Measurements from ENCODE around the gene PPIA.

DNA sequence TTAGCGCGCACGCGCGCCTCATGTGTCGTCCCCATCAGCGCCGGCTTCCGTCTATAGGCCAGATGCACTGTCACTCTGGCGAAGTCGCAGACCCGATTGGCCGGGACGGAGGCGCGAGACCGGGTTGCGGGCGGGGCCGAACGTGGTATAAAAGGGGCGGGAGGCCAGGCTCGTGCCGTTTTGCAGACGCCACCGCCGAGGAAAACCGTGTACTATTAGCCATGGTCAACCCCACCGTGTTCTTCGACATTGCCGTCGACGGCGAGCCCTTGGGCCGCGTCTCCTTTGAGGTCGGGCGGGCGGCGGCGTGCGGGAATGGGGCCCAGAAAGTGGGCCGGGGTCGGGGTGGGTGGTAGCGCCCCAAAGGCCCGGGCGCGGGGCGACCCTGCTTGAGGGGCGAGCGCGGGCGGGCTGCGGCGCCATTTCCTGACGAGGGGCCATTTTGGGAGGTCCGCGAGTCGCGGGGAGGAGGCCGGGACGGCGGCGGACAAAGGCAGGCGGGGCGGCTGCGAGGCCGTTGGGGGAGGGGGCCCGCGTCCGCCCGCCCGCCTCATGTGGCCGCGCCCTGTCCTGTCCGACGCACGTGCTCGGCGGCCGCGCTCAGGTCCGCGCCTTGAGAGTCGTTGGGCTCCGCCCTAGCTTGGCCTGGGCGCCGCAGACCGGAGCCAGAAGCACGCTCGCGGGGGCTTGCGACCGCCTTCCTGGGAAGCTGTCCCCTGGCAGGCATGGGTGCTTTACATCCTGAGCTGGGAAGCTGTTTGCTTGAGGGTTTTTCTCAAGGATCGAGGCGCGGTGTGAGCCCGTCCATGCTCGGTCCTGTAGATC is at the start of gene PPIA:
- TF ChIP-seq, protein P1, sequence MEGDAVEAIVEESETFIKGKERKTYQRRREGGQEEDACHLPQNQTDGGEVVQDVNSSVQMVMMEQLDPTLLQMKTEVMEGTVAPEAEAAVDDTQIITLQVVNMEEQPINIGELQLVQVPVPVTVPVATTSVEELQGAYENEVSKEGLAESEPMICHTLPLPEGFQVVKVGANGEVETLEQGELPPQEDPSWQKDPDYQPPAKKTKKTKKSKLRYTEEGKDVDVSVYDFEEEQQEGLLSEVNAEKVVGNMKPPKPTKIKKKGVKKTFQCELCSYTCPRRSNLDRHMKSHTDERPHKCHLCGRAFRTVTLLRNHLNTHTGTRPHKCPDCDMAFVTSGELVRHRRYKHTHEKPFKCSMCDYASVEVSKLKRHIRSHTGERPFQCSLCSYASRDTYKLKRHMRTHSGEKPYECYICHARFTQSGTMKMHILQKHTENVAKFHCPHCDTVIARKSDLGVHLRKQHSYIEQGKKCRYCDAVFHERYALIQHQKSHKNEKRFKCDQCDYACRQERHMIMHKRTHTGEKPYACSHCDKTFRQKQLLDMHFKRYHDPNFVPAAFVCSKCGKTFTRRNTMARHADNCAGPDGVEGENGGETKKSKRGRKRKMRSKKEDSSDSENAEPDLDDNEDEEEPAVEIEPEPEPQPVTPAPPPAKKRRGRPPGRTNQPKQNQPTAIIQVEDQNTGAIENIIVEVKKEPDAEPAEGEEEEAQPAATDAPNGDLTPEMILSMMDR (conservative IDR thresholded peaks at IDR 0.05; ENCODE audit: low read depth, low read length) = no peak
- no peak for TF ChIP-seq EZH2 (IDR thresholded peaks at IDR 0.05; ENCODE audit: borderline replicate concordance, low read depth, low read length, poor library complexity, severe bottlenecking)
